Measurements from ENCODE around the gene HOXC5. TPM values are rescaled to one million over a fixed set of nuclear protein-coding genes. Genes with fewer than 3 reads are reported as not detected.

HOXC5 gene
- total and polyA plus RNA-seq, 8 donors: 0.25 to 1.3 TPM; not detected in 6

GRCh38 chr12:54007538-54008259 lies 25.2 kb upstream of the HOXC5 start:
- Histone ChIP-seq H3K27ac (no peak overlapping the region), H3K36me3 (no peaks in the 10 kb centered on the region), H3K27me3 (peaks cover 38 to 100% (median 98%) of the 10 kb centered on the region in 3 donors), H3K4me3 (no peak overlapping the region), H3K4me1 (peaks cover 15 to 32% (median 25%) of the 10 kb centered on the region in 4 donors), H3K9me3 (no peaks in the 10 kb centered on the region)
- no peak for TF ChIP-seq CTCF (IDR thresholded peaks at IDR 0.05)
- no peak for TF ChIP-seq POLR2AphosphoS5 (IDR thresholded peaks at IDR 0.05)
- TF ChIP-seq POLR2A (IDR thresholded peaks at IDR 0.05): no peak
- no peak for TF ChIP-seq EP300 (IDR thresholded peaks at IDR 0.05)
- intact Hi-C loops (cut with DNase I; ENCODE audit: low total_unique reads): loop anchor here (5.0 kb wide), 1 partner anchor 200 kb away; no protein-coding TSS in a partner anchor
- 42 to 63% (median 49%) methylated on average over 2 of the region's 2 CpGs for WGBS, 5 donors
- DNase-seq: no peak

GRCh38 chr12:54008260-54008552 lies 24.6 kb upstream of the HOXC5 start:
- H3K36me3 ChIP-seq: no peaks in the 10 kb centered on the region
- TF ChIP-seq EP300 (IDR thresholded peaks at IDR 0.05) (no peak), POLR2A (IDR thresholded peaks at IDR 0.05) (no peak), POLR2AphosphoS5 (IDR thresholded peaks at IDR 0.05) (no peak), CTCF (IDR thresholded peaks at IDR 0.05) (no peak)
- intact Hi-C loops (cut with DNase I; ENCODE audit: low total_unique reads): loop anchor here (5.0 kb wide), 1 partner anchor 199 kb away; no protein-coding TSS in a partner anchor
- no peak overlapping the region for H3K4me3 ChIP-seq
- H3K27ac ChIP-seq: no peak overlapping the region
- H3K4me1 ChIP-seq: peaks cover 15 to 32% (median 25%) of the 10 kb centered on the region in 4 donors
- DNase-seq: no peak
- no peaks in the 10 kb centered on the region for H3K9me3 ChIP-seq
- peaks cover 43 to 100% (median 98%) of the 10 kb centered on the region in 3 donors for H3K27me3 ChIP-seq
- WGBS, 5 donors: 13 to 34% (median 26%) methylated on average over 2 of the region's 2 CpGs

- H3K27ac ChIP-seq: no peak overlapping the region
- no peak for DNase-seq
- WGBS, 5 donors: 3 to 6% (median 5%) methylated on average over 35 to 51 of the region's 51 CpGs
Observed at GRCh38 chr12:54009171-54010052, 23.4 kb upstream of the HOXC5 start.

More at GRCh38 chr12:54009171-54010052, 23.4 kb upstream of the HOXC5 start:
- Histone ChIP-seq H3K36me3 (no peaks in the 10 kb centered on the region), H3K9me3 (no peaks in the 10 kb centered on the region), H3K4me3 (peak overlapping the region in 3 of 4 donors; percentile 16 to 41 (median 22)), H3K27me3 (peaks cover 42 to 100% (median 98%) of the 10 kb centered on the region in 3 donors), H3K4me1 (peaks cover 15 to 36% (median 28%) of the 10 kb centered on the region in 4 donors)
- TF ChIP-seq CTCF (IDR thresholded peaks at IDR 0.05): no peak
- intact Hi-C loops (cut with DNase I; ENCODE audit: low total_unique reads): loop anchor here (5.0 kb wide), 1 partner anchor 198 kb away; no protein-coding TSS in a partner anchor
